GM19468 (cell line): Measurements from ENCODE around the gene SLX9.

Experiments
- ATAC-seq: cut with Tn5 transposase; IDR thresholded peaks from one replicate; pipeline ENCODE4 v1.9.1; 2021; ENCODE audit warnings: mild to moderate bottlenecking, moderate library complexity, moderate number of reproducible peaks; ENCODE audit not compliant: unreplicated experiment; ENCODE audit errors: extremely low read depth

Gene SLX9

GRCh38 chr21:45026066-45026745, 86.4 kb downstream of the SLX9 start:
- no peak for ATAC-seq
